Heart left ventricle (tissue), 13 donors: Measurements from ENCODE around the gene RBM34.

Source experiments
- POLR2A ChIP-seq, 2 donors: fragments of 450-650 bp; IDR thresholded peaks; one replicate each; pipeline ENCODE4 v1.6.1; 2017; ENCODE audit warnings: antibody characterized with exemption in 2 of 2, mild to moderate bottlenecking in 2 of 2, moderate library complexity in 2 of 2
- TF ChIP-seq, protein P1 (sequence below), 12 donors: fragments of 200-600 bp; sonication (generic) in 4 of 12; IDR thresholded peaks; one replicate each; pipeline versions ENCODE4 v1.5.0 to v1.8.0; 2018 to 2022; ENCODE audit warnings: antibody characterized with exemption in 12 of 12, mild to moderate bottlenecking in 5 of 12
- donor health status: ischemic (EF 13 %, LVEDD 7.1; RV severe dilation, severe dysfunction).
- donor health status: DM: no; HTN: yes; CAD: no.
- donor health status: DM: no; HTN: no; CAD: no.
- donor health status: ischemic (EF 25% LVEDD 6.9; RV normal size, moderate dysfunction).
- donor health status: ischemic (EF 25% LVEDD 5.7; RV mildly dilated, moderate dysfunction).
- donor health status: ischemic (EF 35%, LVEDD 5.7; RV mildly dilated, moderate dysfunction).
- donor health status: nonischemic (EF 11% LVEDD 7.7; RV severe dilation, severe dysfunction).
- donor health status: DM: yes; HTN: yes; CAD: no.
- donor health status: PGD.
- donor health status: ischemic (EF 29% LVEDD 5.4; RV normal size, mild dysfunction).
- donor health status: nonischemic (EF 23%, LVEDD 6.1; RV moderate dilation, normal function).

DNA sequence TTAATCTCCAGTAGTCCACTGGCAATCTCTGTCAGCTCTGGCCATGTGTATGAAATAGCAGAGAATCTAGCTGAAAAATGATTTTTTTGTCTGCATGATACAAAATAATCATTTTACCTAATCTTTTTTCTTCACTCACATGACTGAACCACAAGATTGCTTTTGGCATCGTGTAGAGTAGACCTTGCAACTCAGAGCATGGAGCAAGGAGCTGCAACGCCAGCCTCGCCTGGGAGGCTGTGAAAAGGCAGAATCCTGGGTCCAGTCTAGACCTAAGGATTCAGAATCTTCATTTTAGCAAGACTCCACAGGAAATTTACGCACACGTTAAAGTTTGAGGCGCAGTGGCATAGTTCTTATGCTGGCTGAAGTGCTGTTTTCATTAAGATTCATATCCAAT is 72.6 kb downstream of the RBM34 start:
- TF ChIP-seq POLR2A (IDR thresholded peaks at IDR 0.05): no peak
- TF ChIP-seq, protein P1, sequence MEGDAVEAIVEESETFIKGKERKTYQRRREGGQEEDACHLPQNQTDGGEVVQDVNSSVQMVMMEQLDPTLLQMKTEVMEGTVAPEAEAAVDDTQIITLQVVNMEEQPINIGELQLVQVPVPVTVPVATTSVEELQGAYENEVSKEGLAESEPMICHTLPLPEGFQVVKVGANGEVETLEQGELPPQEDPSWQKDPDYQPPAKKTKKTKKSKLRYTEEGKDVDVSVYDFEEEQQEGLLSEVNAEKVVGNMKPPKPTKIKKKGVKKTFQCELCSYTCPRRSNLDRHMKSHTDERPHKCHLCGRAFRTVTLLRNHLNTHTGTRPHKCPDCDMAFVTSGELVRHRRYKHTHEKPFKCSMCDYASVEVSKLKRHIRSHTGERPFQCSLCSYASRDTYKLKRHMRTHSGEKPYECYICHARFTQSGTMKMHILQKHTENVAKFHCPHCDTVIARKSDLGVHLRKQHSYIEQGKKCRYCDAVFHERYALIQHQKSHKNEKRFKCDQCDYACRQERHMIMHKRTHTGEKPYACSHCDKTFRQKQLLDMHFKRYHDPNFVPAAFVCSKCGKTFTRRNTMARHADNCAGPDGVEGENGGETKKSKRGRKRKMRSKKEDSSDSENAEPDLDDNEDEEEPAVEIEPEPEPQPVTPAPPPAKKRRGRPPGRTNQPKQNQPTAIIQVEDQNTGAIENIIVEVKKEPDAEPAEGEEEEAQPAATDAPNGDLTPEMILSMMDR (IDR thresholded peaks at IDR 0.05): no peak
